SK-N-SH (cell line): ENCODE data around the gene PIPOX. TPM values are rescaled to one million over a fixed set of nuclear protein-coding genes. Genes with fewer than 3 reads are reported as not detected.

Source experiments
- CTCF ChIA-PET: fragments of 300-600, 350-600 bp; formaldehyde crosslinking; extraction: SDS; loops from one replicate; lab custom pipeline; 2021; lab: Yijun Ruan, JAX
- POLR2A ChIA-PET: fragments of 350-600 bp; sonication (Branson Sonifier 250); formaldehyde crosslinking; extraction: SDS; loops from one replicate; lab custom pipeline; 2020; ENCODE audit warnings: antibody characterized with exemption, inconsistent platforms; lab: Yijun Ruan, JAX
- DNase-seq: peaks from one replicate; pipeline ENCODE4 v3.0.0; 2012
- H2AFZ ChIP-seq: fragments of 200-600 bp; sonication (generic); 2 replicates; pipeline ENCODE4 v1.8.1; 2016; ENCODE audit warnings: antibody characterized with exemption, mild to moderate bottlenecking, low read depth
- H3F3A ChIP-seq: fragments of 200-600 bp; sonication (generic); replicated peaks from 2 replicates; pipeline ENCODE3; 2016; ENCODE audit warnings: antibody characterized with exemption, mild to moderate bottlenecking; ENCODE audit not compliant: insufficient read depth
- H3K27ac ChIP-seq, 2 experiments: fragments of 200-500 bp in 1 of 2; fragments of 200-600 bp in 1 of 2; sonication (Bioruptor generic) in 1 of 2; sonication (generic), shearing (Covaris generic) in 1 of 2; 2 replicates each; pipeline versions ENCODE4 v1.5.1 to v1.6.1; 2014 to 2016; ENCODE audit warnings: low read depth in 2 of 2, inconsistent platforms in 1 of 2, low read length in 1 of 2, mild to moderate bottlenecking in 1 of 2, mixed read lengths in 1 of 2
- H3K27me3 ChIP-seq: fragments of 200-600 bp; sonication (generic), shearing (Covaris generic); 2 replicates; pipeline ENCODE4 v1.6.1; 2016; ENCODE audit warnings: mixed run types; ENCODE audit not compliant: insufficient read depth
- H3K36me3 ChIP-seq, 2 experiments: fragments of 200-500 bp in 1 of 2; fragments of 200-600 bp in 1 of 2; sonication (Bioruptor generic) in 1 of 2; sonication (generic) in 1 of 2; replicated peaks in 1 of 2; 2 replicates each; pipeline versions ENCODE3 to v1.5.1; 2014 to 2016; ENCODE audit warnings: low read length in 1 of 2, mild to moderate bottlenecking in 1 of 2; ENCODE audit not compliant: insufficient read depth in 2 of 2, control insufficient read depth in 1 of 2
- H3K4me1 ChIP-seq, 2 experiments: fragments of 200-500 bp in 1 of 2; fragments of 200-600 bp in 1 of 2; sonication (Bioruptor generic) in 1 of 2; sonication (generic), shearing (Covaris generic) in 1 of 2; 2 replicates each; pipeline versions ENCODE4 v1.5.1 to v1.6.1; 2014 to 2016; ENCODE audit warnings: low read depth in 1 of 2, low read length in 1 of 2, mixed run types in 1 of 2; ENCODE audit not compliant: insufficient read depth in 2 of 2, control insufficient read depth in 1 of 2
- H3K4me2 ChIP-seq: fragments of 200-600 bp; sonication (generic), shearing (Covaris generic); 2 replicates; pipeline ENCODE4 v1.6.1; 2017; ENCODE audit warnings: mixed run types
- H3K4me3 ChIP-seq, 2 experiments: fragments of 200-500 bp in 1 of 2; fragments of 200-600 bp in 1 of 2; sonication (Bioruptor generic) in 1 of 2; sonication (generic), shearing (Covaris generic) in 1 of 2; 2 replicates each; pipeline versions ENCODE4 v1.5.1 to v1.8.1; 2014 to 2016; ENCODE audit warnings: low read depth in 2 of 2, inconsistent platforms in 1 of 2, low read length in 1 of 2, mild to moderate bottlenecking in 1 of 2, mixed read lengths in 1 of 2, moderate library complexity in 1 of 2
- H3K79me2 ChIP-seq: fragments of 200-600 bp; sonication (generic); 2 replicates; pipeline ENCODE4 v1.8.1; 2017; ENCODE audit warnings: mild to moderate bottlenecking; ENCODE audit not compliant: insufficient read depth
- H3K9ac ChIP-seq: fragments of 200-600 bp; sonication (generic); 2 replicates; pipeline ENCODE4 v1.6.1; 2017; ENCODE audit warnings: mixed run types
- H3K9me2 ChIP-seq: fragments of 200-600 bp; sonication (generic); 2 replicates; pipeline ENCODE4 v1.6.1; 2017; ENCODE audit warnings: mixed run types
- H3K9me3 ChIP-seq: fragments of 200-600 bp; sonication (generic); 2 replicates; pipeline ENCODE4 v1.6.1; 2017; ENCODE audit warnings: mixed run types, mild to moderate bottlenecking, moderate library complexity
- H4K20me1 ChIP-seq: fragments of 200-600 bp; sonication (generic); 2 replicates; pipeline ENCODE4 v1.6.1; 2017; ENCODE audit warnings: mild to moderate bottlenecking, mixed run types; ENCODE audit not compliant: insufficient read depth
- CHD2 ChIP-seq: fragments of 150-350 bp; IDR thresholded peaks from 2 replicates; pipeline ENCODE4 v1.6.1; 2018; ENCODE audit warnings: low read length; ENCODE audit not compliant: partially characterized antibody
- FOSL2 ChIP-seq: IDR thresholded peaks from 2 replicates; pipeline ENCODE4 v1.4.0; 2012; ENCODE audit warnings: low read depth, mild to moderate bottlenecking, moderate library complexity, borderline replicate concordance
- FOXJ3 ChIP-seq: sonication (generic); formaldehyde crosslinking; IDR thresholded peaks from 2 replicates; pipeline ENCODE4 v1.5.1; 2020; ENCODE audit warnings: mild to moderate bottlenecking, missing genetic modification reagents
- GABPA ChIP-seq: IDR thresholded peaks from 2 replicates; pipeline ENCODE4 v1.4.0; 2012; ENCODE audit warnings: low read depth, mild to moderate bottlenecking
- MXI1 ChIP-seq: IDR thresholded peaks from 2 replicates; pipeline ENCODE4 v1.6.1; 2012; ENCODE audit warnings: mild to moderate bottlenecking, low read depth, low read length, improper control_type of control experiment
- RFX5 ChIP-seq: IDR thresholded peaks from 2 replicates; pipeline ENCODE4 v1.6.1; 2012; ENCODE audit warnings: mild to moderate bottlenecking, improper control_type of control experiment, low read length
- TCF12 ChIP-seq: IDR thresholded peaks from 2 replicates; pipeline ENCODE4 v1.4.0; 2012
- TEAD4 ChIP-seq: IDR thresholded peaks from 2 replicates; pipeline ENCODE4 v1.4.0; 2012; ENCODE audit warnings: mild to moderate bottlenecking, borderline replicate concordance; ENCODE audit not compliant: insufficient read depth
- WGBS: methylation state at CpG from one replicate; pipeline ENCODE4 v1.1.6; 2017; ENCODE audit warnings: low lambda C conversion rate; 5-methylcytosine and 5-hydroxymethylcytosine counted together
- polyA plus RNA-seq, 3 experiments: library from polyadenylated mRNA; depleted of rRNA; stranded (reverse); fragments of >200 nt; gene quantifications; 2 replicates each; pipeline ENCODE4 v1.2.3, GENCODE V29; 2012
- TF ChIP-seq, protein P1 (sequence below): IDR thresholded peaks from 2 replicates; pipeline ENCODE4 v1.6.1; 2012; ENCODE audit warnings: mild to moderate bottlenecking, low read depth, low read length, moderate library complexity
- TF ChIP-seq, protein P2 (sequence below): fragments of 200-600 bp; sonication (generic); IDR thresholded peaks from 2 replicates; pipeline ENCODE4 v1.6.1; 2017; ENCODE audit warnings: antibody characterized with exemption, mild to moderate bottlenecking, moderate library complexity
- TF ChIP-seq, protein P3 (sequence below): IDR thresholded peaks from 2 replicates; pipeline ENCODE4 v1.4.0; 2012; ENCODE audit warnings: low read depth

The PIPOX gene
- polyA plus RNA-seq, 1 of the 3 experiments (the other 2 are of a cell fraction) = 0.31 TPM

DNA sequence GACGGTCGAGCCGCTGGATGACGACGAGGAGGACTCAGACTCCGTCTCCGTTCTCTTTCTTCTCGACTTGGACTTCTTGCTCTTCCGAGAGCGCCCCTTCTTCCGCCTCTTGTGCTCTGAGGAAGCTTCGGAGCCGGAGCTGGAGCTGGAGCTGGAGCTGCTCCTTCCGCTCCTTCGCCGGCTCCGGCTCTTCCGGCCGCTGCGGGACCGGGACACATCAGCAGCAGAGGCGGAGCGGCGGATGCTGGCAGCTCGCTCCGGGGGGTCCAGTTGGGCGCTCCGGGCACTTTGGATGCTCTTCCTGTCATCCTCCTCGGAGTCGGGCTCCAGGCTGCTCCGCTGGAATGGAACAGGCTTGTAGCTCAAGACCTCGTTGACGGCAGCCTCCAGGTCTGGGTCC, 36.9 kb downstream of the PIPOX start:
- peaks cover 0 to 11% of the 10 kb centered on the region in 2 experiments for H3K36me3 ChIP-seq
- H3F3A ChIP-seq = no peaks in the 10 kb centered on the region
- no peaks in the 10 kb centered on the region for H3K79me2 ChIP-seq
- no peaks in the 10 kb centered on the region for H3K27me3 ChIP-seq
- H3K4me1 ChIP-seq = peaks cover 12% of the 10 kb centered on the region in 2 experiments; a peak in 2 of 4 replicates
- 96% methylated on average over 20 of the region's 33 CpGs for WGBS
- DNase-seq = no peak
- no peak overlapping the region for H3K4me3 ChIP-seq
- no peak overlapping the region for H3K9ac ChIP-seq
- no peak overlapping the region for H3K4me2 ChIP-seq
- no peaks in the 10 kb centered on the region for H3K9me2 ChIP-seq
- CTCF ChIA-PET = interaction anchor here (0.7 to 2.8 kb wide), 5 partner anchors 30 to 127 kb away, joined by 3 to 10 read pairs (median 3); no protein-coding TSS in a partner anchor
- no peaks in the 10 kb centered on the region for H4K20me1 ChIP-seq
- H3K27ac ChIP-seq = no peak overlapping the region
- no peak overlapping the region for H2AFZ ChIP-seq
- POLR2A ChIA-PET = no interaction called here
- no peaks in the 10 kb centered on the region for H3K9me3 ChIP-seq
- TF ChIP-seq TCF12 (no peak), RFX5 (no peak), TEAD4 (no peak), FOSL2 (no peak), CHD2 (no peak), FOXJ3 (CRISPR knock-in tag) (no peak), GABPA (no peak)
- TF ChIP-seq, protein P1, sequence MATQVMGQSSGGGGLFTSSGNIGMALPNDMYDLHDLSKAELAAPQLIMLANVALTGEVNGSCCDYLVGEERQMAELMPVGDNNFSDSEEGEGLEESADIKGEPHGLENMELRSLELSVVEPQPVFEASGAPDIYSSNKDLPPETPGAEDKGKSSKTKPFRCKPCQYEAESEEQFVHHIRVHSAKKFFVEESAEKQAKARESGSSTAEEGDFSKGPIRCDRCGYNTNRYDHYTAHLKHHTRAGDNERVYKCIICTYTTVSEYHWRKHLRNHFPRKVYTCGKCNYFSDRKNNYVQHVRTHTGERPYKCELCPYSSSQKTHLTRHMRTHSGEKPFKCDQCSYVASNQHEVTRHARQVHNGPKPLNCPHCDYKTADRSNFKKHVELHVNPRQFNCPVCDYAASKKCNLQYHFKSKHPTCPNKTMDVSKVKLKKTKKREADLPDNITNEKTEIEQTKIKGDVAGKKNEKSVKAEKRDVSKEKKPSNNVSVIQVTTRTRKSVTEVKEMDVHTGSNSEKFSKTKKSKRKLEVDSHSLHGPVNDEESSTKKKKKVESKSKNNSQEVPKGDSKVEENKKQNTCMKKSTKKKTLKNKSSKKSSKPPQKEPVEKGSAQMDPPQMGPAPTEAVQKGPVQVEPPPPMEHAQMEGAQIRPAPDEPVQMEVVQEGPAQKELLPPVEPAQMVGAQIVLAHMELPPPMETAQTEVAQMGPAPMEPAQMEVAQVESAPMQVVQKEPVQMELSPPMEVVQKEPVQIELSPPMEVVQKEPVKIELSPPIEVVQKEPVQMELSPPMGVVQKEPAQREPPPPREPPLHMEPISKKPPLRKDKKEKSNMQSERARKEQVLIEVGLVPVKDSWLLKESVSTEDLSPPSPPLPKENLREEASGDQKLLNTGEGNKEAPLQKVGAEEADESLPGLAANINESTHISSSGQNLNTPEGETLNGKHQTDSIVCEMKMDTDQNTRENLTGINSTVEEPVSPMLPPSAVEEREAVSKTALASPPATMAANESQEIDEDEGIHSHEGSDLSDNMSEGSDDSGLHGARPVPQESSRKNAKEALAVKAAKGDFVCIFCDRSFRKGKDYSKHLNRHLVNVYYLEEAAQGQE = no peak
- TF ChIP-seq, protein P2, sequence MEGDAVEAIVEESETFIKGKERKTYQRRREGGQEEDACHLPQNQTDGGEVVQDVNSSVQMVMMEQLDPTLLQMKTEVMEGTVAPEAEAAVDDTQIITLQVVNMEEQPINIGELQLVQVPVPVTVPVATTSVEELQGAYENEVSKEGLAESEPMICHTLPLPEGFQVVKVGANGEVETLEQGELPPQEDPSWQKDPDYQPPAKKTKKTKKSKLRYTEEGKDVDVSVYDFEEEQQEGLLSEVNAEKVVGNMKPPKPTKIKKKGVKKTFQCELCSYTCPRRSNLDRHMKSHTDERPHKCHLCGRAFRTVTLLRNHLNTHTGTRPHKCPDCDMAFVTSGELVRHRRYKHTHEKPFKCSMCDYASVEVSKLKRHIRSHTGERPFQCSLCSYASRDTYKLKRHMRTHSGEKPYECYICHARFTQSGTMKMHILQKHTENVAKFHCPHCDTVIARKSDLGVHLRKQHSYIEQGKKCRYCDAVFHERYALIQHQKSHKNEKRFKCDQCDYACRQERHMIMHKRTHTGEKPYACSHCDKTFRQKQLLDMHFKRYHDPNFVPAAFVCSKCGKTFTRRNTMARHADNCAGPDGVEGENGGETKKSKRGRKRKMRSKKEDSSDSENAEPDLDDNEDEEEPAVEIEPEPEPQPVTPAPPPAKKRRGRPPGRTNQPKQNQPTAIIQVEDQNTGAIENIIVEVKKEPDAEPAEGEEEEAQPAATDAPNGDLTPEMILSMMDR = no peak

DNA sequence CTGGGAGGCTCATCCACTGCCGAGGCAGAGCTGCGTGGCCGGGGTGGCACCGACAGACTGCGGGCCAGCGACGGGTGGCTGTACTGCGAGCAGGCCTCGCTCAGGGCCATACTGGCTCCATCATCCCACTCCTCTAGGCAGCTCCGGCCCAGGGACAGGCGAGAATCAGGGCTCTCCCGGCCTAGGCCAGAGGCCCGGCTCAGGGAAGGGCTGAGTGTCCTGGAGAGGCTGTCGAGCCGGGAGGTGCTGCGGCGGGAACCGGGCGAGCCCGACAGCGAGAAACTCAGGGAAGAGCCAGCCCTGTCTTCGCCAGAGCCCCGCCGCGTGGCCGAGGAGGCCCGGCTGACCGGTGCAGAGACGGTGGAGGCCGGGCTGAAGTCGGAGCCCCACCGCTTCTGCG, 37.4 kb downstream of the PIPOX start:
- Histone ChIP-seq H2AFZ (no peak overlapping the region), H3K79me2 (no peaks in the 10 kb centered on the region), H3K9me2 (no peaks in the 10 kb centered on the region), H4K20me1 (no peaks in the 10 kb centered on the region), H3K4me1 (peaks cover 12 to 16% of the 10 kb centered on the region in 2 experiments; a peak in 2 of 4 replicates), H3K9ac (no peak overlapping the region), H3F3A (no peaks in the 10 kb centered on the region), H3K36me3 (peaks cover 0 to 11% of the 10 kb centered on the region in 2 experiments), H3K4me3 (no peak overlapping the region), H3K27me3 (no peaks in the 10 kb centered on the region), H3K9me3 (no peaks in the 10 kb centered on the region), H3K4me2 (no peak overlapping the region), H3K27ac (no peak overlapping the region)
- POLR2A ChIA-PET = no interaction called here
- DNase-seq = no peak
- CTCF ChIA-PET = interaction anchor here (0.7 to 2.8 kb wide), 5 partner anchors 32 to 127 kb away, joined by 3 to 13 read pairs (median 8); no protein-coding TSS in a partner anchor
- TF ChIP-seq, protein P3, sequence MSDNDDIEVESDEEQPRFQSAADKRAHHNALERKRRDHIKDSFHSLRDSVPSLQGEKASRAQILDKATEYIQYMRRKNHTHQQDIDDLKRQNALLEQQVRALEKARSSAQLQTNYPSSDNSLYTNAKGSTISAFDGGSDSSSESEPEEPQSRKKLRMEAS = no peak
- TF ChIP-seq MXI1 = no peak
- WGBS = 99% methylated on average over 23 of the region's 33 CpGs
